IPS-20b (cell line): ENCODE measurements around the gene PHKA1.
A peak's percentile ranks its signal among the peaks of the same experiment; 100 is the strongest.
"Not testable (repeated sequence)": the region's sequence is repeated elsewhere in the genome, so short reads cannot be mapped to it uniquely, and the experiment has no call there.

Experiments used
- H3K27ac ChIP-seq: one replicate; pipeline ENCODE4 v1.5.1; 2013; ENCODE audit warnings: low read length
- H3K27me3 ChIP-seq: 2 replicates; pipeline ENCODE4 v1.6.1; 2013; ENCODE audit warnings: mild to moderate bottlenecking, low read length, inconsistent platforms; ENCODE audit not compliant: insufficient read depth
- H3K36me3 ChIP-seq: 2 replicates; pipeline ENCODE4 v1.6.1; 2013; ENCODE audit warnings: low read depth, mild to moderate bottlenecking, inconsistent platforms, low read length, moderate library complexity; ENCODE audit not compliant: insufficient read depth
- H3K4me1 ChIP-seq: 2 replicates; pipeline ENCODE4 v1.6.1; 2013; ENCODE audit warnings: mild to moderate bottlenecking, control low read depth, inconsistent platforms, low read length, moderate library complexity; ENCODE audit not compliant: insufficient read depth
- H3K4me3 ChIP-seq: 2 replicates; pipeline ENCODE4 v1.5.1; 2013; ENCODE audit warnings: mild to moderate bottlenecking, low read length, inconsistent platforms
- H3K9ac ChIP-seq: 2 replicates; pipeline ENCODE4 v1.6.1; 2013; ENCODE audit warnings: low read depth, mild to moderate bottlenecking, inconsistent platforms, low read length, moderate library complexity
- H3K9me3 ChIP-seq: 2 replicates; pipeline ENCODE4 v1.6.1; 2013; ENCODE audit warnings: mild to moderate bottlenecking, low read depth, low read length, inconsistent platforms; ENCODE audit not compliant: insufficient read depth

The PHKA1 gene

DNA sequence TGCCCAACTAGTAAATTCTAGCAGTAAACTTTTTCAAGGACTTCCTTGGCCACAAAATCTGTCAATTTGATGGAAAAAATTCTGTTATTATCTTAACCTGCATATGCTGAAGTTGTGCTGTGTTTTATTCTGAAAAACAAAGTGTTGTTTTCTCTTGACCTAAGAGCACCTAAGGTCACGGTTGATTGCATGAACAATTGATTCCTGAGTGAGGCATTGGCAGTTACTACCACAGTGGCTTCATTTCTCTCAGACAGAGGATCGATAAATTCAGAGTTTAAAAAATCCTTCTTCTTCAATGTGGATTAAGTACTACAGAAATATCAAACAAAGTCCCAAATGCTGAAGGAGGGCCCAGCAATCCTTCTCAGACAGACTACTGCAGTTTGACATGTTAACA, 147.7 kb downstream of the PHKA1 start:
- Histone ChIP-seq H3K36me3 (peaks cover 49% of the 10 kb centered on the region), H3K4me3 (no peak overlapping the region), H3K27me3 (no peaks in the 10 kb centered on the region), H3K4me1 (no peaks in the 10 kb centered on the region), H3K27ac (no peak overlapping the region), H3K9ac (no peak overlapping the region), H3K9me3 (no peaks in the 10 kb centered on the region)

GRCh38 chrX:72559655-72560054, 154.5 kb downstream of the PHKA1 start:
- not testable (repeated sequence) for H3K36me3 ChIP-seq, H3K9ac ChIP-seq, H3K27ac ChIP-seq, H3K4me1 ChIP-seq, H3K9me3 ChIP-seq, H3K27me3 ChIP-seq, H3K4me3 ChIP-seq

GRCh38 chrX:72554448-72555140, 159.5 kb downstream of the PHKA1 start:
- peaks cover 8% of the 10 kb centered on the region; the same call in 1 of the 2 replicates for H3K4me1 ChIP-seq
- no peaks in the 10 kb centered on the region for H3K27me3 ChIP-seq
- H3K36me3 ChIP-seq: no peaks in the 10 kb centered on the region
- peak overlapping the region; percentile 66 for H3K4me3 ChIP-seq
- H3K27ac ChIP-seq: peak overlapping the region; percentile 83
- H3K9ac ChIP-seq: peak overlapping the region; percentile 76; the same call in 1 of the 2 replicates
- no peaks in the 10 kb centered on the region for H3K9me3 ChIP-seq

DNA sequence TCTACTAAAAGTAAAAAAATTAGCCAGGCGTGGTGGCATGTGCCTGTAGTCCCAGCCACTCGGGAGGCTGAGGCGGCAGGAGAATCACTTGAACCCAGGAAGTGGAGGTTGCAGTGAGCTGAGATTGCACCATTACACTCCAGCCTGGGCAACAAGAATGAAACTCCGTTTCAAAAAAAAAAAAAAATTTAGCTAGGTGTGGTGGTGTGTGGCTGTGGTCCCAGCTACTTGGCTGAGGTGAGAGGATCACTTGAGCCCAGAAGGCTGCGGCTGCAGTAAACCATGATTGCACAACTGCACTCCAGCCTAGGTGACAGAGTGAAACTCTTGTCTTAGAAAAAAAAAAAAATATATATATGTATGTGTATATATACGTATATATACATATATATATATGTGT, 161.7 kb downstream of the PHKA1 start:
- not testable (repeated sequence) for H3K9me3 ChIP-seq, H3K9ac ChIP-seq, H3K27ac ChIP-seq, H3K4me1 ChIP-seq, H3K36me3 ChIP-seq, H3K4me3 ChIP-seq, H3K27me3 ChIP-seq

- Histone ChIP-seq H3K4me1 (no peaks in the 10 kb centered on the region), H3K9me3 (no peaks in the 10 kb centered on the region), H3K9ac (no peak overlapping the region), H3K27ac (no peak overlapping the region), H3K27me3 (no peaks in the 10 kb centered on the region), H3K4me3 (no peak overlapping the region), H3K36me3 (no peaks in the 10 kb centered on the region)
These were observed 168.1 kb downstream of the PHKA1 start for GRCh38 chrX:72545990-72546389.

DNA sequence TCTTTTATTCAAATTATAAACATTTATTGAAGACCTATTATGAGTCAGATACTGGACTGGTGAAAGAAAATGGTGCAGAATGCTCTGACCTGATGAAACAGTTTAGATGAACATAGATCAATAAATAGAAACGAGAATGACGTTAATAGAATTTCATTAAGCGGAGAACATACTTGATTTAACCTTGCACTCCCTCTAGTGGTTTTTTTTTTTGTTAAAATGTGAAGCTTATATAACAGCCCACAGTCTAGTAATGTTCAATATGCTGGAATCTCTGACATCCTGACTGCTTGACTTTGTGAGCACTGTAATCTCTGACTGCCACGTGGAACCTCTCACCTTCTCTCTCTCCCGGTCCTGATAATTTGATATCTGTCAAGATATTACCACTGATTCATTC, 173.8 kb downstream of the PHKA1 start:
- Histone ChIP-seq H3K27ac (no peak overlapping the region), H3K36me3 (no peaks in the 10 kb centered on the region), H3K4me3 (no peak overlapping the region), H3K9me3 (no peaks in the 10 kb centered on the region), H3K4me1 (no peaks in the 10 kb centered on the region), H3K9ac (no peak overlapping the region), H3K27me3 (no peaks in the 10 kb centered on the region)

DNA sequence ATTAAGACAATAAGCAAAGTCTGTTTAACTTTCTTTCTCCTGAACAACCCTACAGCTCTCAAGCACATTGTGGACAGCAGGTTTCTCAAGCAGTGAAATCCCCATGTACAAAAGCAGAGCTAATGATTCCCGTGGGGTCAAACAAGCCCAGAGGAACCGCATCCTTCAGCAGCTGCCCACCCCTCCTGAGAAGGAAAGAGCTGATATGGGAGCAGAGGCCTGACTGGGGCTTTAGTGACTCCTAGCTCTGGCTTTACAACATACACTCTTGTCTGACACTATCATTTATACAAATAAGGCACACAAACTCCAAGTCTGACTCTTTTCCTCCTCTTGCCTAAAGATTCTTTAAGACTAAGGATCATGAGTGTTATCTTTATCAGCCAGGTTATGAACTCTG, 174.3 kb downstream of the PHKA1 start:
- H3K9ac ChIP-seq: no peak overlapping the region
- H3K4me1 ChIP-seq: no peaks in the 10 kb centered on the region
- H3K27ac ChIP-seq: no peak overlapping the region
- no peaks in the 10 kb centered on the region for H3K36me3 ChIP-seq
- H3K9me3 ChIP-seq: no peaks in the 10 kb centered on the region
- H3K4me3 ChIP-seq: no peak overlapping the region
- no peaks in the 10 kb centered on the region for H3K27me3 ChIP-seq

- Histone ChIP-seq H3K4me1 (no peaks in the 10 kb centered on the region), H3K36me3 (no peaks in the 10 kb centered on the region), H3K9me3 (no peaks in the 10 kb centered on the region), H3K4me3 (no peak overlapping the region), H3K9ac (no peak overlapping the region), H3K27me3 (no peaks in the 10 kb centered on the region), H3K27ac (no peak overlapping the region)
These were observed 177.6 kb downstream of the PHKA1 start for GRCh38 chrX:72536542-72536941.

- Histone ChIP-seq H3K9me3 (no peaks in the 10 kb centered on the region), H3K36me3 (no peaks in the 10 kb centered on the region), H3K9ac (no peak overlapping the region), H3K27ac (no peak overlapping the region), H3K4me1 (no peaks in the 10 kb centered on the region), H3K4me3 (no peak overlapping the region), H3K27me3 (no peaks in the 10 kb centered on the region)
These were observed 181.7 kb downstream of the PHKA1 start for GRCh38 chrX:72532366-72532765.
